H9 (cell line): ENCODE measurements around the gene TBCB. TPM values are rescaled to one million over a fixed set of nuclear protein-coding genes. Genes with fewer than 3 reads are reported as not detected.
A peak's percentile ranks its signal among the peaks of the same experiment; 100 is the strongest.

Source experiments
- DNase-seq: peaks from one replicate; pipeline ENCODE4 v3.0.0-alpha.2; 2017
- H2AFZ ChIP-seq: one replicate; pipeline ENCODE4 v1.6.1; 2013; ENCODE audit warnings: mild to moderate bottlenecking, low read length, control low read depth, moderate library complexity
- H2AK5ac ChIP-seq: 2 replicates; pipeline ENCODE4 v1.6.1; 2013; ENCODE audit warnings: low read length, control low read depth, mixed read lengths; ENCODE audit not compliant: insufficient read length
- H2BK120ac ChIP-seq: one replicate; pipeline ENCODE4 v1.6.1; 2013; ENCODE audit warnings: low read depth, mild to moderate bottlenecking, low read length, control low read depth, inconsistent platforms; ENCODE audit not compliant: poor library complexity, severe bottlenecking
- H2BK12ac ChIP-seq: 2 replicates; pipeline ENCODE4 v1.6.1; 2013; ENCODE audit warnings: low read length, control low read depth, mixed read lengths, low read depth; ENCODE audit not compliant: insufficient read length
- H2BK15ac ChIP-seq: 2 replicates; pipeline ENCODE4 v1.6.1; 2013; ENCODE audit warnings: low read depth, low read length, control low read depth
- H2BK20ac ChIP-seq: one replicate; pipeline ENCODE4 v1.6.1; 2013; ENCODE audit warnings: low read depth, mild to moderate bottlenecking, low read length, control low read depth, inconsistent platforms; ENCODE audit not compliant: poor library complexity, severe bottlenecking
- H2BK5ac ChIP-seq: 2 replicates; pipeline ENCODE4 v1.6.1; 2013; ENCODE audit warnings: low read length, control low read depth, mixed read lengths; ENCODE audit not compliant: insufficient read length
- H3K14ac ChIP-seq: 2 replicates; pipeline ENCODE4 v1.6.1; 2013; ENCODE audit warnings: low read length, control low read depth; ENCODE audit not compliant: insufficient read depth
- H3K18ac ChIP-seq: 2 replicates; pipeline ENCODE4 v1.6.1; 2013; ENCODE audit warnings: low read depth, mild to moderate bottlenecking, mixed read lengths, low read length, control low read depth; ENCODE audit not compliant: insufficient read length
- H3K23ac ChIP-seq: 2 replicates; pipeline ENCODE4 v1.6.1; 2013; ENCODE audit warnings: low read length, control low read depth, mixed read lengths, low read depth; ENCODE audit not compliant: insufficient read length
- H3K23me2 ChIP-seq: 2 replicates; pipeline ENCODE4 v1.6.1; 2013; ENCODE audit warnings: low read depth, mild to moderate bottlenecking, mixed read lengths, low read length, control low read depth; ENCODE audit not compliant: insufficient read length, poor library complexity, severe bottlenecking
- H3K27ac ChIP-seq: 2 replicates; pipeline ENCODE4 v1.5.1; 2013; ENCODE audit warnings: low read length, control low read depth, mixed read lengths, low read depth; ENCODE audit not compliant: insufficient read length
- H3K27me3 ChIP-seq: 2 replicates; pipeline ENCODE4 v1.6.1; 2013; ENCODE audit warnings: low read length, control low read depth, inconsistent platforms; ENCODE audit not compliant: insufficient read depth
- H3K4ac ChIP-seq: 2 replicates; pipeline ENCODE4 v1.6.1; 2013; ENCODE audit warnings: low read depth, mild to moderate bottlenecking, control low read depth, inconsistent platforms, low read length, moderate library complexity
- H3K4me1 ChIP-seq: 2 replicates; pipeline ENCODE4 v1.6.1; 2013; ENCODE audit warnings: low read length, control low read depth, inconsistent platforms; ENCODE audit not compliant: insufficient read depth
- H3K4me2 ChIP-seq: 2 replicates; pipeline ENCODE4 v1.6.1; 2013; ENCODE audit warnings: low read length, control low read depth, mixed read lengths; ENCODE audit not compliant: insufficient read length, insufficient read depth
- H3K56ac ChIP-seq: 2 replicates; pipeline ENCODE4 v1.6.1; 2013; ENCODE audit warnings: low read depth, mild to moderate bottlenecking, mixed read lengths, low read length, control low read depth; ENCODE audit not compliant: insufficient read length
- H3K79me1 ChIP-seq: 2 replicates; pipeline ENCODE4 v1.6.1; 2013; ENCODE audit warnings: low read depth, mild to moderate bottlenecking, moderate library complexity, low read length, control low read depth, inconsistent platforms; ENCODE audit not compliant: insufficient read depth, poor library complexity, severe bottlenecking
- H3K79me2 ChIP-seq: 2 replicates; pipeline ENCODE4 v1.6.1; 2013; ENCODE audit warnings: low read length, control low read depth, inconsistent platforms; ENCODE audit not compliant: insufficient read depth
- H3K9ac ChIP-seq: 2 replicates; pipeline ENCODE4 v1.6.1; 2013; ENCODE audit warnings: low read length, control low read depth, mixed read lengths; ENCODE audit not compliant: insufficient read length; ENCODE audit errors: extremely low read depth
- H3K9me3 ChIP-seq: one replicate; pipeline ENCODE4 v1.6.1; 2013; ENCODE audit warnings: low read depth, low read length, inconsistent platforms; ENCODE audit not compliant: control insufficient read depth
- H3T11ph ChIP-seq: one replicate; pipeline ENCODE4 v1.6.1; 2013; ENCODE audit warnings: mild to moderate bottlenecking, low read length, control low read depth, inconsistent platforms
- H4K20me1 ChIP-seq: one replicate; pipeline ENCODE4 v1.6.1; 2013; ENCODE audit not compliant: control insufficient read depth, insufficient read length, insufficient read depth
- H4K5ac ChIP-seq: 2 replicates; pipeline ENCODE4 v1.6.1; 2013; ENCODE audit warnings: low read depth, mild to moderate bottlenecking, mixed read lengths, low read length, control low read depth; ENCODE audit not compliant: insufficient read length
- H4K8ac ChIP-seq: replicated peaks from 2 replicates; pipeline ENCODE4 v1.6.1; 2013; ENCODE audit warnings: low read length, control low read depth, mixed read lengths, low read depth; ENCODE audit not compliant: insufficient read length
- H4K91ac ChIP-seq: 2 replicates; pipeline ENCODE4 v1.6.1; 2013; ENCODE audit warnings: low read depth, mild to moderate bottlenecking, moderate library complexity, mixed read lengths, low read length, control low read depth; ENCODE audit not compliant: insufficient read length
- H3K27ac Mint-ChIP-seq, 3 experiments: 2 replicates in 2 of 3; 3 replicates in 1 of 3; pipeline ENCODE4 v1.8.0; 2020 to 2021; ENCODE audit warnings: mixed read lengths in 3 of 3, mild to moderate bottlenecking in 1 of 3, moderate library complexity in 1 of 3
- H3K27me3 Mint-ChIP-seq: 2 replicates; pipeline ENCODE4 v1.8.0; 2021; ENCODE audit warnings: low read depth, mild to moderate bottlenecking, moderate library complexity, mixed read lengths
- H3K36me3 Mint-ChIP-seq, 3 experiments: 2 replicates in 2 of 3; 3 replicates in 1 of 3; pipeline ENCODE4 v1.8.0; 2020 to 2021; ENCODE audit warnings: low read depth in 3 of 3, mixed read lengths in 3 of 3; ENCODE audit not compliant: insufficient read depth in 1 of 3
- H3K4me1 Mint-ChIP-seq, 2 experiments: 2 replicates each; pipeline ENCODE4 v1.8.0; 2020; ENCODE audit warnings: mixed read lengths in 2 of 2
- H3K4me3 Mint-ChIP-seq, 2 experiments: 2 replicates in 1 of 2; 3 replicates in 1 of 2; pipeline ENCODE4 v1.8.0; 2020 to 2021; ENCODE audit warnings: mild to moderate bottlenecking in 2 of 2, mixed read lengths in 2 of 2, moderate library complexity in 1 of 2
- H3K9me3 Mint-ChIP-seq, 2 experiments: 2 replicates in 1 of 2; 3 replicates in 1 of 2; pipeline ENCODE4 v1.8.0; 2020; ENCODE audit warnings: mild to moderate bottlenecking in 2 of 2, mixed read lengths in 2 of 2, moderate library complexity in 1 of 2
- WGBS: extraction: QIAGEN DNeasy Blood & Tissue Kit; methylation state at CpG from one replicate; pipeline ENCODE4 v1.1.7; 2013; ENCODE audit warnings: missing lambda C conversion rate, low lambda C conversion rate, mixed read lengths; ENCODE audit not compliant: insufficient read length; ENCODE audit errors: extremely low coverage; 5-methylcytosine and 5-hydroxymethylcytosine counted together
- total RNA-seq: library from RNA; stranded (reverse); gene quantifications from 2 replicates; pipeline ENCODE4 v1.2.1, GENCODE V29; 2021
- TF ChIP-seq, protein P1 (sequence below): fragments of 200-600 bp; sonication (generic); conservative IDR thresholded peaks from 3 replicates; pipeline ENCODE4 v1.8.0; 2021; ENCODE audit warnings: antibody characterized with exemption, mild to moderate bottlenecking

The TBCB gene
- total RNA-seq, 1 experiment from 2014 or later, result 216 TPM

- H3K79me2 ChIP-seq, result no peaks in the 10 kb centered on the region
- H3T11ph ChIP-seq, result no peak overlapping the region
- no peak overlapping the region for H4K8ac ChIP-seq
- H4K5ac ChIP-seq, result no peak overlapping the region
- no peak overlapping the region for H3K14ac ChIP-seq
- no peak overlapping the region for H2AFZ ChIP-seq
- no peaks in the 10 kb centered on the region for H3K79me1 ChIP-seq
- H3K27me3 ChIP-seq, result no peaks in the 10 kb centered on the region
- H3K27ac Mint-ChIP-seq, result peak overlapping the region in 1 of 3 experiments; percentile 46; a peak in 2 of 7 replicates
- H3K4me3 Mint-ChIP-seq, result no peak overlapping the region
- no peak overlapping the region for H3K18ac ChIP-seq
- no peak overlapping the region for H3K27ac ChIP-seq
- H2BK5ac ChIP-seq, result no peak overlapping the region
- no peaks in the 10 kb centered on the region for H3K23me2 ChIP-seq
- no peak overlapping the region for H3K56ac ChIP-seq
- H3K9me3 Mint-ChIP-seq, result no peaks in the 10 kb centered on the region
- H3K4me1 Mint-ChIP-seq, result no peaks in the 10 kb centered on the region
- no CpG with 5 or more reads among the region's 13 CpGs for WGBS
- H3K36me3 Mint-ChIP-seq, result peaks cover 47 to 74% (median 65%) of the 10 kb centered on the region in 3 experiments; a peak in 6 of 7 replicates
- H3K4me2 ChIP-seq, result no peak overlapping the region
- no peak overlapping the region for H3K23ac ChIP-seq
- no peak for DNase-seq
- no peak overlapping the region for H2BK20ac ChIP-seq
- no peak overlapping the region for H2BK120ac ChIP-seq
- H3K4me1 ChIP-seq, result no peaks in the 10 kb centered on the region
- no peak overlapping the region for H2BK15ac ChIP-seq
- H4K20me1 ChIP-seq, result no peaks in the 10 kb centered on the region
- no peaks in the 10 kb centered on the region; the same call in 1 of the 2 replicates for H3K27me3 Mint-ChIP-seq
- no peak overlapping the region for H3K9ac ChIP-seq
- no peak overlapping the region for H4K91ac ChIP-seq
- TF ChIP-seq, protein P1, sequence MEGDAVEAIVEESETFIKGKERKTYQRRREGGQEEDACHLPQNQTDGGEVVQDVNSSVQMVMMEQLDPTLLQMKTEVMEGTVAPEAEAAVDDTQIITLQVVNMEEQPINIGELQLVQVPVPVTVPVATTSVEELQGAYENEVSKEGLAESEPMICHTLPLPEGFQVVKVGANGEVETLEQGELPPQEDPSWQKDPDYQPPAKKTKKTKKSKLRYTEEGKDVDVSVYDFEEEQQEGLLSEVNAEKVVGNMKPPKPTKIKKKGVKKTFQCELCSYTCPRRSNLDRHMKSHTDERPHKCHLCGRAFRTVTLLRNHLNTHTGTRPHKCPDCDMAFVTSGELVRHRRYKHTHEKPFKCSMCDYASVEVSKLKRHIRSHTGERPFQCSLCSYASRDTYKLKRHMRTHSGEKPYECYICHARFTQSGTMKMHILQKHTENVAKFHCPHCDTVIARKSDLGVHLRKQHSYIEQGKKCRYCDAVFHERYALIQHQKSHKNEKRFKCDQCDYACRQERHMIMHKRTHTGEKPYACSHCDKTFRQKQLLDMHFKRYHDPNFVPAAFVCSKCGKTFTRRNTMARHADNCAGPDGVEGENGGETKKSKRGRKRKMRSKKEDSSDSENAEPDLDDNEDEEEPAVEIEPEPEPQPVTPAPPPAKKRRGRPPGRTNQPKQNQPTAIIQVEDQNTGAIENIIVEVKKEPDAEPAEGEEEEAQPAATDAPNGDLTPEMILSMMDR, result no peak
- no peak overlapping the region for H3K4ac ChIP-seq
- H2BK12ac ChIP-seq, result no peak overlapping the region
- H2AK5ac ChIP-seq, result no peak overlapping the region
- H3K9me3 ChIP-seq, result no peaks in the 10 kb centered on the region
Measured at GRCh38 chr19:36149673-36150406, 34.6 kb downstream of the TBCB start.
